SU-DHL-6 (cell line): ENCODE data around the gene WFDC1.

ENCODE experiments used
- H2AFZ ChIP-seq: fragments of 200-600 bp; sonication (generic); 2 replicates; pipeline ENCODE4 v1.6.1; 2014; ENCODE audit warnings: low read depth, mild to moderate bottlenecking, moderate library complexity, mixed read lengths, antibody characterized with exemption, low read length; ENCODE audit not compliant: severe bottlenecking
- H3F3A ChIP-seq: fragments of 200-600 bp; shearing (Covaris generic); 2 replicates; pipeline ENCODE4 v1.6.0; 2016; ENCODE audit warnings: antibody characterized with exemption, mild to moderate bottlenecking; ENCODE audit not compliant: insufficient read depth
- H3K27ac ChIP-seq: fragments of 200-600 bp; sonication (generic); 2 replicates; pipeline ENCODE4 v1.5.1; 2016; ENCODE audit warnings: low read depth, mild to moderate bottlenecking, low read length, moderate library complexity, mixed read lengths
- H3K27me3 ChIP-seq: fragments of 200-600 bp; sonication (generic), shearing (Covaris generic); 2 replicates; pipeline ENCODE4 v1.6.0; 2014; ENCODE audit warnings: mild to moderate bottlenecking, low read length
- H3K36me3 ChIP-seq: fragments of 200-600 bp; sonication (generic); 2 replicates; pipeline ENCODE4 v1.6.1; 2014; ENCODE audit warnings: mild to moderate bottlenecking, low read length, mixed read lengths
- H3K4me2 ChIP-seq: fragments of 300-600, 200-600 bp; shearing (Covaris generic), sonication (generic); 2 replicates; pipeline ENCODE4 v1.6.0; 2014; ENCODE audit warnings: low read length, low read depth, mild to moderate bottlenecking; ENCODE audit not compliant: poor library complexity, severe bottlenecking
- H3K4me3 ChIP-seq: fragments of 200-600 bp; sonication (generic); 2 replicates; pipeline ENCODE4 v1.5.1; 2014; ENCODE audit warnings: antibody characterized with exemption, low read length, mild to moderate bottlenecking, mixed read lengths; ENCODE audit not compliant: insufficient read depth, poor library complexity, severe bottlenecking
- H3K79me2 ChIP-seq: fragments of 200-600 bp; sonication (generic); 2 replicates; pipeline ENCODE4 v1.6.1; 2014; ENCODE audit warnings: mild to moderate bottlenecking, low read length, moderate library complexity; ENCODE audit not compliant: insufficient read depth
- H3K9ac ChIP-seq: fragments of 200-600 bp; sonication (generic); 2 replicates; pipeline ENCODE4 v1.7.0; 2014; ENCODE audit warnings: mild to moderate bottlenecking, low read length
- H3K9me2 ChIP-seq: fragments of 200-600 bp; sonication (generic); replicated peaks from 2 replicates; pipeline ENCODE4 v1.6.1; 2014; ENCODE audit warnings: low read length; ENCODE audit not compliant: insufficient read depth
- H3K9me3 ChIP-seq: fragments of 200-600 bp; sonication (generic); 2 replicates; pipeline ENCODE4 v1.6.1; 2014; ENCODE audit warnings: low read length, mixed read lengths; ENCODE audit not compliant: insufficient read depth
- H4K20me1 ChIP-seq: fragments of 200-600 bp; sonication (generic); 2 replicates; pipeline ENCODE4 v1.6.1; 2014; ENCODE audit warnings: low read depth, mild to moderate bottlenecking, antibody characterized with exemption, low read length, moderate library complexity, mixed read lengths
- CTCF ChIP-seq: fragments of 200-600 bp; sonication (generic); IDR thresholded peaks from one replicate; pipeline ENCODE4 v1.5.1; 2017; ENCODE audit warnings: antibody characterized with exemption, mild to moderate bottlenecking, low read length, moderate library complexity; ENCODE audit not compliant: insufficient read depth, poor library complexity, severe bottlenecking
- EZH2phosphoT487 ChIP-seq: fragments of 200-600 bp; sonication (generic), shearing (Covaris generic); conservative IDR thresholded peaks from 2 replicates; pipeline ENCODE4 v1.6.1; 2018; ENCODE audit warnings: mild to moderate bottlenecking, antibody characterized with exemption, low read length, moderate library complexity, mixed read lengths

WFDC1 gene

GRCh38 chr16:84350685-84351400 lies 56.2 kb downstream of the WFDC1 start:
- Histone ChIP-seq H4K20me1 (no peaks in the 10 kb centered on the region), H3K36me3 (no peaks in the 10 kb centered on the region), H3K4me3 (no peak overlapping the region), H3K79me2 (no peaks in the 10 kb centered on the region), H3K9ac (no peak overlapping the region), H3K9me3 (no peaks in the 10 kb centered on the region), H3K27me3 (no peaks in the 10 kb centered on the region), H3F3A (no peaks in the 10 kb centered on the region), H3K27ac (no peak overlapping the region), H3K9me2 (no peaks in the 10 kb centered on the region), H2AFZ (no peak overlapping the region), H3K4me2 (no peak overlapping the region)
- TF ChIP-seq CTCF (no peak), EZH2phosphoT487 (no peak)

- no peak overlapping the region for H3K4me2 ChIP-seq
- no peaks in the 10 kb centered on the region for H3K79me2 ChIP-seq
- H3K9me3 ChIP-seq: no peaks in the 10 kb centered on the region
- no peaks in the 10 kb centered on the region for H3K9me2 ChIP-seq
- no peak overlapping the region for H3K27ac ChIP-seq
- H3F3A ChIP-seq: no peaks in the 10 kb centered on the region
- H3K4me3 ChIP-seq: no peak overlapping the region
- H3K27me3 ChIP-seq: no peaks in the 10 kb centered on the region
- H3K9ac ChIP-seq: no peak overlapping the region
- H4K20me1 ChIP-seq: no peaks in the 10 kb centered on the region
- H2AFZ ChIP-seq: no peak overlapping the region
- TF ChIP-seq EZH2phosphoT487: no peak
- TF ChIP-seq CTCF: no peak
- no peaks in the 10 kb centered on the region for H3K36me3 ChIP-seq
Observed at GRCh38 chr16:84351630-84352029, 57.0 kb downstream of the WFDC1 start.

- Histone ChIP-seq H3K9ac (no peak overlapping the region), H3K27ac (no peak overlapping the region), H3K9me2 (no peaks in the 10 kb centered on the region), H3K79me2 (no peaks in the 10 kb centered on the region), H2AFZ (no peak overlapping the region), H3K27me3 (no peaks in the 10 kb centered on the region), H3F3A (no peaks in the 10 kb centered on the region), H4K20me1 (no peaks in the 10 kb centered on the region), H3K4me2 (no peak overlapping the region), H3K4me3 (no peak overlapping the region), H3K9me3 (no peaks in the 10 kb centered on the region), H3K36me3 (no peaks in the 10 kb centered on the region)
- no peak for TF ChIP-seq EZH2phosphoT487
- TF ChIP-seq CTCF: no peak
Observed at GRCh38 chr16:84354306-84354705, 59.6 kb downstream of the WFDC1 start.
